Measurements from ENCODE around the gene SETD2. TPM values are rescaled to one million over a fixed set of nuclear protein-coding genes. Genes with fewer than 3 reads are reported as not detected.

The SETD2 gene
- total RNA-seq, 1 experiment from 2014 or later: 60.8 TPM

GRCh38 chr3:47001731-47002170 is 162.2 kb downstream of the SETD2 start:
- Histone ChIP-seq H4K91ac (ENCODE audit: insufficient read length, low read depth, low read length) (no peak overlapping the region), H3K23ac (ENCODE audit: insufficient read length, low read depth, low read length) (no peak overlapping the region), H2AK5ac (ENCODE audit: insufficient read length, low read length) (no peak overlapping the region), H3K9me3 (ENCODE audit: control insufficient read depth, low read depth, low read length) (no peaks in the 10 kb centered on the region), H3T11ph (ENCODE audit: low read length) (no peak overlapping the region), H3K14ac (ENCODE audit: insufficient read depth, low read length) (no peak overlapping the region), H4K20me1 (ENCODE audit: control insufficient read depth, insufficient read depth, insufficient read length) (no peaks in the 10 kb centered on the region), H3K4me2 (ENCODE audit: insufficient read depth, insufficient read length, low read length) (no peak overlapping the region), H4K8ac (replicated peaks; ENCODE audit: insufficient read length, low read depth, low read length) (no peak overlapping the region), H3K27me3 (ENCODE audit: insufficient read depth, low read length) (no peaks in the 10 kb centered on the region), H3K9ac (ENCODE audit: extremely low read depth, insufficient read length, low read length) (no peak overlapping the region), H2BK120ac (ENCODE audit: low read depth, low read length, poor library complexity, severe bottlenecking) (no peak overlapping the region), H2BK12ac (ENCODE audit: insufficient read length, low read depth, low read length) (no peak overlapping the region), H3K23me2 (ENCODE audit: insufficient read length, low read depth, low read length, poor library complexity, severe bottlenecking) (no peaks in the 10 kb centered on the region), H3K4me1 (ENCODE audit: insufficient read depth, low read length) (no peaks in the 10 kb centered on the region), H3K56ac (ENCODE audit: insufficient read length, low read depth, low read length) (no peak overlapping the region), H3K27ac (ENCODE audit: insufficient read length, low read depth, low read length) (no peak overlapping the region), H4K5ac (ENCODE audit: insufficient read length, low read depth, low read length) (no peak overlapping the region), H2BK5ac (ENCODE audit: insufficient read length, low read length) (no peak overlapping the region), H2AFZ (ENCODE audit: low read length) (no peak overlapping the region), H2BK15ac (ENCODE audit: low read depth, low read length) (no peak overlapping the region), H3K4ac (ENCODE audit: low read depth, low read length) (no peak overlapping the region), H3K79me2 (ENCODE audit: insufficient read depth, low read length) (no peaks in the 10 kb centered on the region), H3K79me1 (ENCODE audit: insufficient read depth, low read depth, low read length, poor library complexity, severe bottlenecking) (no peaks in the 10 kb centered on the region), H2BK20ac (ENCODE audit: low read depth, low read length, poor library complexity, severe bottlenecking) (no peak overlapping the region), H3K18ac (ENCODE audit: insufficient read length, low read depth, low read length) (no peak overlapping the region)
- no peak overlapping the region for H3K4me3 Mint-ChIP-seq
- no peaks in the 10 kb centered on the region; a peak in 1 of 5 replicates for H3K9me3 Mint-ChIP-seq
- H3K36me3 Mint-ChIP-seq (ENCODE audit: insufficient read depth in 1 of 3, low read depth in 3 of 3): peaks cover 29 to 48% (median 44%) of the 10 kb centered on the region in 3 experiments
- H3K27ac Mint-ChIP-seq: no peak overlapping the region
- peaks cover 5 to 8% of the 10 kb centered on the region in 2 experiments for H3K4me1 Mint-ChIP-seq
- no peak for TF ChIP-seq CTCF (conservative IDR thresholded peaks at IDR 0.05)
- no CpG with 5 or more reads among the region's 16 CpGs for WGBS (ENCODE audit: extremely low coverage, insufficient read length, low lambda C conversion rate)
- DNase-seq: no peak
- H3K27me3 Mint-ChIP-seq (ENCODE audit: low read depth): no peaks in the 10 kb centered on the region

Data from H9 (cell line).